GM21723 (cell line): ENCODE results near the gene FCN1.

Experiments
- ATAC-seq: cut with Tn5 transposase; IDR thresholded peaks from one replicate; pipeline ENCODE4 v1.9.1; 2021; ENCODE audit warnings: mild to moderate bottlenecking, moderate library complexity; ENCODE audit not compliant: unreplicated experiment

FCN1 gene

DNA sequence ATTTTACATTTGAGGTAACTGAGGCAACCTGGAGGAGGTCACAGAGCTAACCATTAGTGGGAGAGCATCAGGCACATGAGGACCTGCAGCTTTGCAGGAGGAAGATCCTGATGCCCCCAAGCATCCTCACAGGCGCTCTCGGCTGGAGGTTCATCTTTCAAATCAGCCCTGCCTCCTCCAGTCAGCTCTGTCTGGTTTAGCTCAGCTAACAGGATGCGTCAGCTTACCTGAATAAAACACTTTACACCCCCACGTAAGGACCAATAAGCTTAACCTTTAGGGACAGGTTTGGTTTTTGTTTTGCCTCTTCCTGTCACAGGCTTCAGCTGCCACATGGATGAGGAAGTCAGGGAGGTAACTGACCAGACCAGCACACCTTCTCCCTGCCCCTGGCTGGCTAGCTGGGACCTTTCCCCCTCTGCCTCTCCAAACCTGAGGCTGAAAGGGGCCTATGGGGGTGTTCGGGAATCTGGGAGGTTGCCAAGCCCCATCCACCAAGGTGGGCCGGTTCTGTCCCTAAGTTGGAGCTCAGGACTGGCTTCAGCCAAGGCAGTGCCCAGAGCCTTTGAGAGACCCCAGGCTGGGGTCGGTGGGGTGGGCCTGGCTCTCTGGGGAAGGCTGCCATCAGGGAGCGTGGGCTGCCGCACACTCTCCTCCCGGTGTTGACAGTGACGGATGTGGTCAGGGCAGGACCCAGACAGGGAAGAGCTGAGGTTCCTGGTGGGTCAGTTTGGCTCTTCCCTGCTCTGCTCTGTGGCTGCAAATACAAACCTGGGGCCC lies 20.0 kb upstream of the FCN1 start:
- ATAC-seq = no peak

GRCh38 chr9:134937164-134937555 lies 19.4 kb upstream of the FCN1 start:
- ATAC-seq = no peak

- no peak for ATAC-seq
These were observed 18.8 kb upstream of the FCN1 start for GRCh38 chr9:134936346-134937163.

- no peak for ATAC-seq
These were observed 18.1 kb upstream of the FCN1 start for GRCh38 chr9:134935701-134936345.

DNA sequence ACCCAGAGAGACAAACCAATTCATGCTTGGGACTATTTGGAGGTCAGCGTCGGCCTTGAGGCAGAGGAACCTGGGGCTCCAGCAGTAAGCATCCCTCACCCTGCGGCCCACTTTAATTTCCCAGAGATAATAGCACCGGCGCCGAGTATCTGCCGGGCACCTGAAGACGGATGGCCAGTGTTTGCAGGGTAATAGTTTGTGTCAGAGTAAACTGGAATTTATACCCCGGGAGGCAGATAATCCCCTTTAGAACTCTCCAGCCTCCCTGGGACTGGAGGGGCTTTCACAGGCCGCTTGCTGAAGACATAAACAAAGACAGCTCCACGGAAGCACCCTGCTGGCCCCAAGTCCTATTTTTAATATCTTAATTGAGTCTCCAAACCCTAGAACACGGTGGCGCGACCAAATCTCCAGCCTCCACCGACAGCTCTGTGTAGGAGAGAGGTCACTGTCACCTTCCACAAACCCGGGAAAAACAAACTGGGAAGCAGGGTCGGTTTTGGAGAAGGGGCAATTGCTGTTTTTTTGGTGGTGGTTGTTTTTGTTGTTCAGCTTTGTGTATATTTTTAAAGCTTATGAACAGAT lies 17.4 kb upstream of the FCN1 start:
- no peak for ATAC-seq

- no peak for ATAC-seq
These were observed 15.5 kb upstream of the FCN1 start for GRCh38 chr9:134933076-134933659.

- no peak for ATAC-seq
These were observed 14.9 kb upstream of the FCN1 start for GRCh38 chr9:134932606-134933005.

- ATAC-seq = no peak
These were observed 14.5 kb upstream of the FCN1 start for GRCh38 chr9:134932171-134932570.

DNA sequence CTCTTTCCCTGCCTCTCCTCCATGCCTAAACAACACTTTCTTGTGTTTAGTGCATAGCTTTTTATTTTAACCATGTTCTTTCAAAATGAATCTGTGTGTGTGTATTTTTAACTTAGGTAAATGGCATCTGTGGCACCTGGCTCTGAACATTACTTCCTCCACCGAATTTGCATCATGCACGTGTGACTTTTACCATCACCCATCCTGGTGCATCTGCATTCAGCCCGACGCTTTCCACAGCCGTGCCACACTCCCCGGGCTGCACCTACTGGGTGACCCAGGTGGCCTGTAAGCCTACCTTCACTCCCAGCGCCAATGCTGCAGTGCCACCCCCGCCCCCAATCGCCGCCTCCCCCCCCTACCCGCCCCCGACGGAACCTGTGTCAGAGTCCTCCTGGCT lies 12.7 kb upstream of the FCN1 start:
- ATAC-seq = peak; percentile 69

DNA sequence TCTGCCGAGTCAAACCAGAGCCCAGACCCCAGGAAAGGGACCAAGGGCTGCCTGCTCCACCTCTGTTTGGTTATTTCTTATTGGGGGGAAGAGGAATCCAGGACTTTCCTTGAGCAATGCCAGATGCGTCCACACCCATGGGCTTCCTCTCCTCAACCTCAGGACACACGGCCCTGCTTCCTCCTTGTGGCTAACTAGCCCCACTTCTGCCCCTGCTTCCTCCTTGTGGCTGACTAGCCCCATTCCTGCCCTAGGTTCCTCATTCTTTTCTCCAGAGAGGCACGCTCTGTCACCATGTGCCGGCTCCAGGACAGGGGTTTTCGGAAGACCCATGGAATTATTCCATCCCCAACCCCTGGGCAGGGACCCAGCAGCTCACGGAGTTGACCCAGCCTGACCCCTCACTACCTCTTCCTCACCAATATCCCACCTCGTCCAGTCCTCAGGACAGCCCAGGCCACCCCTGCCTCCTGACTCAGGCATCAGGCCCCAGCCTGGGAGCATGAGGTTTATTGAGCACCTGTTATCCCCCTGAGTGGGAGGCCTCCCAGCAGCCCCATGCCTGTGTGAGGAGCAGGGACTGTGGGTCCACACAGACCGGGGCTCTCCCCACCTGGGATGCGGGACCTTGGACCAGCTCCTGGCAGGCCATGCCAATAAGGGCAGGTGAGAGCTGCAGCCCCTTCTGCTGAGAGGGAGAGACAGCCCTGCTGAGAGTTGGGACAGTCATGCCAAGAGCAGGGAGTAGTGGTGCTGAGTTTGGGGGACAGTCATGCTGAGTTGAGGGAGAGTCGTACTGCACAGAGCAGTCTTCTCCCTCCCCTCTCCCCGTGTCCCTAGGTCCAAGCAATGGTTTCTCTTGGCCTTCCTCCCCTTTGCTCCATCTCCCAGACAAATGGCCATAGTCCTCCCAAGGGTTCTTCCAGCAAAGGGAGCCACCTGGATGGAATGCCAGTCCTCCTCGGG lies 11.8 kb upstream of the FCN1 start:
- ATAC-seq = no peak

GRCh38 chr9:134928436-134929192 lies 10.9 kb upstream of the FCN1 start:
- ATAC-seq = no peak

DNA sequence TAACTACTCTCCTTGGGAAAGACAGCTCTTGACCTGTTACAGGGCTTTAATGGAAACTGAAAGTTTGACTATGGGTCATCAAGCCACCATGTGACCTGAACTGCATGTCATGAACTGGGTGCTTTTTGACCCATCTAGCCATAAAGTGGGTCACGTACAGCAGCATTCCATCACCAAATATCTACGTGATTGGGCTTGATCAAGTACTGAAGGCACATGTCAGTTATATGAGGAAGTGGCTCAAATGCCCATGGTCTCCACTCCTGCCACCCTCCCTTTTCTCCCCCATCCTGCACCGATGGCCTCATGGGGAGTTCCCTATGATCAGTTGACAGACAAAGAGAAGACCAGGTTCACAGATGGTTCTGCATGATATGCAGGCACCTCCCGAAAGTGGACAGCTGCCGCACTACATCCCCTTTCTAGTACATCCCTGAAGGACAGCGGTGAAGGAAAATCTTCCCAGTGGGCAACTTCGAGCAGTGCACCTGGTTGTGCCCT lies 7.3 kb upstream of the FCN1 start:
- no peak for ATAC-seq

DNA sequence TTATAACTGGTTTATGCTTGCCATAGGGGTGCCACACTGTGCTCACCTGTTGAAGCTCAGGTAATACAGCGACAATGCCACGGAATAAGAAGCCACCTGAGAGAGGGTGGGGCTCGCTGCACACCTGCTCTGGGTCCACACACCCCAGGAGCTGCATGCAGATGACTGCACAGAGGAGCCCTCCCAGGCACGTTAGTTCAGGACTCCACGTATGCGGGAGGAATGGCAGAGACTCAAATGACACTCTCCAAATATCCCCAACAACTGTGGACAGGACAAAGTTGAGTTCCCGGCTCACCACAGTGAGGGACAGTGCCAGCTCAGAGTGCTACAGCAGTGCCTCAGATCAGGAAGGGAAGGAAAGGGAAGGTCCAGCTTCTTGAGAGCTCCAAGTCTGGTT lies 5.8 kb upstream of the FCN1 start:
- no peak for ATAC-seq

GRCh38 chr9:134922932-134923240 lies 5.2 kb upstream of the FCN1 start:
- no peak for ATAC-seq

- no peak for ATAC-seq
These were observed 4.6 kb upstream of the FCN1 start for GRCh38 chr9:134922066-134922931.

DNA sequence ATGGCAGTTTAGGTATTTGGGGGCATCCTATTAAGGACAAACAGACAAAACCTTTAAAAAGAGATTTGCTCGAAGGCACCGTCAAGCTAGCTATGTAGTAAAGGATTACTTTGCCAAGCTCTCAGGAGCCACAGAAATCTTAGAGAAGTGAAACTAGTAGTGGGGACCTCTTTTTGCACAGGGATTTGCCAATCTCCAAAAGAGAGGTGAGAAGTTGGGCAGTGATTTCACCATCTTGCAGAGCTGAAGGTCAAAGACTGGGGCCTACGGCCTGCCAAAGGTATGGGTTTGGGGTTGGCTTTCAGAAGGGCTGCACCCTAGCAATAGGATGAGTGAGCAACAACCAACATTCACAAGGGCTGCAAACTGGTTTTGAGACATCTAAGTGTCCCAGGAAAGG lies 1.6 kb upstream of the FCN1 start:
- no peak for ATAC-seq

DNA sequence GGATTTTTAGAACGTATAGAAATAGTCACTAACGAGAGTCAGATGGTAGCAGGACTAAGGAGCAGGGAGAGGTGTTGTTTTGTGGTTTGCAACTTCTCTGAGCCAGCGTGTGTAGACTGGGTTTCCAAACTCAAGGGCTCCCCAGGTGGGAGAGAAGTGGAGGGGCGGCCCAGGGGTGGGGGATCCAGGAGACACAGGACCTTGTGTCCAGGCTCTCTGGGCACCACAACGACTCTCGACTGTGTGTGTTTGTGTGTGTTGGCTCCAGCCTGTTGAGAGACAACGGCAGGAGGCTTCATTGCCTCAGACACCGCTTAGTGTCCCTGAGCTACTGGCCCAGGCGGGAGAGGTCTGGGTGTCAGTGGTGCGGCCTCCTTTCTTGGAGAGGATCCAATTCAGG lies 934 bp upstream of the FCN1 start:
- ATAC-seq = no peak

GRCh38 chr9:134916161-134916665 lies 1.5 kb downstream of the FCN1 start:
- no peak for ATAC-seq
